ENCODE measurements around the gene CRIP1.

The CRIP1 gene

GRCh38 chr14:105508601-105509000, 21.9 kb downstream of the CRIP1 start:
- no peak overlapping the region for H3K4me3 ChIP-seq (ENCODE audit: low read depth, low read length, poor library complexity, severe bottlenecking)
- TF ChIP-seq EZH2 (IDR thresholded peaks at IDR 0.05; ENCODE audit: borderline replicate concordance, low read length): no peak
- TF ChIP-seq, protein P1, sequence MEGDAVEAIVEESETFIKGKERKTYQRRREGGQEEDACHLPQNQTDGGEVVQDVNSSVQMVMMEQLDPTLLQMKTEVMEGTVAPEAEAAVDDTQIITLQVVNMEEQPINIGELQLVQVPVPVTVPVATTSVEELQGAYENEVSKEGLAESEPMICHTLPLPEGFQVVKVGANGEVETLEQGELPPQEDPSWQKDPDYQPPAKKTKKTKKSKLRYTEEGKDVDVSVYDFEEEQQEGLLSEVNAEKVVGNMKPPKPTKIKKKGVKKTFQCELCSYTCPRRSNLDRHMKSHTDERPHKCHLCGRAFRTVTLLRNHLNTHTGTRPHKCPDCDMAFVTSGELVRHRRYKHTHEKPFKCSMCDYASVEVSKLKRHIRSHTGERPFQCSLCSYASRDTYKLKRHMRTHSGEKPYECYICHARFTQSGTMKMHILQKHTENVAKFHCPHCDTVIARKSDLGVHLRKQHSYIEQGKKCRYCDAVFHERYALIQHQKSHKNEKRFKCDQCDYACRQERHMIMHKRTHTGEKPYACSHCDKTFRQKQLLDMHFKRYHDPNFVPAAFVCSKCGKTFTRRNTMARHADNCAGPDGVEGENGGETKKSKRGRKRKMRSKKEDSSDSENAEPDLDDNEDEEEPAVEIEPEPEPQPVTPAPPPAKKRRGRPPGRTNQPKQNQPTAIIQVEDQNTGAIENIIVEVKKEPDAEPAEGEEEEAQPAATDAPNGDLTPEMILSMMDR (IDR thresholded peaks at IDR 0.05; ENCODE audit: low read length): no peak
- H3K4me2 ChIP-seq (ENCODE audit: low read length): no peak overlapping the region
- no peaks in the 10 kb centered on the region for H3K79me2 ChIP-seq (ENCODE audit: insufficient read depth, low read length)
- H4K20me1 ChIP-seq (ENCODE audit: insufficient read depth, low read length): no peaks in the 10 kb centered on the region
- peaks cover 4% of the 10 kb centered on the region; the same call in 1 of the 2 replicates for H3K27me3 ChIP-seq (ENCODE audit: insufficient read depth, low read length)
- H3K36me3 ChIP-seq (ENCODE audit: insufficient read depth, low read length): no peaks in the 10 kb centered on the region
- no peaks in the 10 kb centered on the region for H3K9me3 ChIP-seq (ENCODE audit: low read length)
- no peak overlapping the region for H3K9ac ChIP-seq (ENCODE audit: low read length)
- H2AFZ ChIP-seq (ENCODE audit: low read length): no peak overlapping the region
- H3K27ac ChIP-seq (ENCODE audit: low read depth, low read length, poor library complexity, severe bottlenecking): no peak overlapping the region
- no peaks in the 10 kb centered on the region for H3F3A ChIP-seq (ENCODE audit: insufficient read depth, low read length)
- no peaks in the 10 kb centered on the region for H3K9me2 ChIP-seq (ENCODE audit: low read depth, low read length)
- no peaks in the 10 kb centered on the region for H3K4me1 ChIP-seq (ENCODE audit: insufficient read depth, low read length, severe bottlenecking)

- TF ChIP-seq, protein P1 (IDR thresholded peaks at IDR 0.05; ENCODE audit: low read length): no peak
- TF ChIP-seq EZH2 (IDR thresholded peaks at IDR 0.05; ENCODE audit: borderline replicate concordance, low read length): no peak
Observed at GRCh38 chr14:105517096-105517495, 30.4 kb downstream of the CRIP1 start.

DNA sequence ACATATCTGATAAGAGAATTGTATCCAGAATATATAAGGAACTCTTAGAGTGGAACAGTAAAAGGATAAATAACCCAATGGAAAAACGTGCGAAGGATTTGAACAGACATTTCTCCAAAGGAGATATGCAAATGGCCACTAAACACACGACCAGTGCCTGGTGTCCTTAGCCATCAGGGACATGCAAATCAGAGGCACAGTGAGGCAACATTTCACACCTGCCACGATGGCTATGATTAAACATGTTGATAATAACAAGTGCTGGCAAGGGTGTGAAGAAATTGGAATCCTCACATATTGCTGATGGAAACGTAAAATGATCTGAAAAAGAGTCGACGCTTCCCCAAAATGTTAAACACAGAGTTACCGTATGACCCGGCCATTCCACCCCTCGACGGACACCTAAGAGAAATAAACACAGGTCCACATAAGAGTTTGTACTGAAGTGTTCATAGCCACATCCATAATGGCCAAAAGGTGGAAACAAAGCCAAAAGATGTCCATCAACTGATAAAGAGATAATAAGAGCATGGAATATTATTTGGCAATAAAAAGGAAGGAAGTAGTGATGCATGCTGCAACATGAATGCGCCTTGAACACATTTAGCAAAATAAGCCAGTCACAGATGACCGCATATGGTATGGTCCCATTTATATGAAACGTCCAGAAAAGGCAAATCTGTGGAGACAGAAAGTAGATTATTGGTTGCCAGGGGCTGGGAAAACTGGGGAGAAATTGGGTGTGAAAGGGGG, 33.4 kb downstream of the CRIP1 start:
- Histone ChIP-seq H3K4me3 (ENCODE audit: low read depth, low read length, poor library complexity, severe bottlenecking) (no peak overlapping the region), H3K9me3 (ENCODE audit: low read length) (0 out of 2 replicates have a peak, but pooled peaks cover 5% of the 10 kb centered on the region), H3F3A (ENCODE audit: insufficient read depth, low read length) (peaks cover 3% of the 10 kb centered on the region; the same call in 1 of the 2 replicates), H3K27me3 (ENCODE audit: insufficient read depth, low read length) (peaks cover 30% of the 10 kb centered on the region; the same call in 1 of the 2 replicates), H3K4me1 (ENCODE audit: insufficient read depth, low read length, severe bottlenecking) (no peaks in the 10 kb centered on the region), H3K36me3 (ENCODE audit: insufficient read depth, low read length) (no peaks in the 10 kb centered on the region; the same call in 1 of the 2 replicates), H3K27ac (ENCODE audit: low read depth, low read length, poor library complexity, severe bottlenecking) (no peak overlapping the region), H4K20me1 (ENCODE audit: insufficient read depth, low read length) (no peaks in the 10 kb centered on the region), H2AFZ (ENCODE audit: low read length) (no peak overlapping the region), H3K4me2 (ENCODE audit: low read length) (no peak overlapping the region), H3K79me2 (ENCODE audit: insufficient read depth, low read length) (no peaks in the 10 kb centered on the region), H3K9ac (ENCODE audit: low read length) (no peak overlapping the region), H3K9me2 (ENCODE audit: low read depth, low read length) (no peaks in the 10 kb centered on the region)
- TF ChIP-seq EZH2 (IDR thresholded peaks at IDR 0.05; ENCODE audit: borderline replicate concordance, low read length): no peak
- TF ChIP-seq, protein P1 (IDR thresholded peaks at IDR 0.05; ENCODE audit: low read length): no peak

More at GRCh38 chr14:105517096-105517495, 30.4 kb downstream of the CRIP1 start:
- no peaks in the 10 kb centered on the region for H4K20me1 ChIP-seq (ENCODE audit: insufficient read depth, low read length)
- H3K36me3 ChIP-seq (ENCODE audit: insufficient read depth, low read length): no peaks in the 10 kb centered on the region; the same call in 1 of the 2 replicates
- no peak overlapping the region for H3K4me3 ChIP-seq (ENCODE audit: low read depth, low read length, poor library complexity, severe bottlenecking)
- H3K27me3 ChIP-seq (ENCODE audit: insufficient read depth, low read length): peaks cover 35% of the 10 kb centered on the region; the same call in 1 of the 2 replicates
- peaks cover 8% of the 10 kb centered on the region; the same call in 1 of the 2 replicates for H3K9me3 ChIP-seq (ENCODE audit: low read length)
- no peaks in the 10 kb centered on the region for H3K9me2 ChIP-seq (ENCODE audit: low read depth, low read length)
- no peaks in the 10 kb centered on the region for H3F3A ChIP-seq (ENCODE audit: insufficient read depth, low read length)
- no peak overlapping the region for H2AFZ ChIP-seq (ENCODE audit: low read length)
- H3K4me1 ChIP-seq (ENCODE audit: insufficient read depth, low read length, severe bottlenecking): no peaks in the 10 kb centered on the region
- no peak overlapping the region for H3K9ac ChIP-seq (ENCODE audit: low read length)
- no peak overlapping the region for H3K27ac ChIP-seq (ENCODE audit: low read depth, low read length, poor library complexity, severe bottlenecking)
- H3K4me2 ChIP-seq (ENCODE audit: low read length): no peak overlapping the region
- no peaks in the 10 kb centered on the region for H3K79me2 ChIP-seq (ENCODE audit: insufficient read depth, low read length)
